ENCODE data around the gene KDM4C. TPM values are rescaled to one million over a fixed set of nuclear protein-coding genes. Genes with fewer than 3 reads are reported as not detected.
A peak's percentile ranks its signal among the peaks of the same experiment; 100 is the strongest.
"Not testable (repeated sequence)": the region's sequence is repeated elsewhere in the genome, so short reads cannot be mapped to it uniquely, and the experiment has no call there.

KDM4C gene
- total and polyA plus RNA-seq, 11 donors, result 4.4 to 19.9 (median 13.3) TPM

DNA sequence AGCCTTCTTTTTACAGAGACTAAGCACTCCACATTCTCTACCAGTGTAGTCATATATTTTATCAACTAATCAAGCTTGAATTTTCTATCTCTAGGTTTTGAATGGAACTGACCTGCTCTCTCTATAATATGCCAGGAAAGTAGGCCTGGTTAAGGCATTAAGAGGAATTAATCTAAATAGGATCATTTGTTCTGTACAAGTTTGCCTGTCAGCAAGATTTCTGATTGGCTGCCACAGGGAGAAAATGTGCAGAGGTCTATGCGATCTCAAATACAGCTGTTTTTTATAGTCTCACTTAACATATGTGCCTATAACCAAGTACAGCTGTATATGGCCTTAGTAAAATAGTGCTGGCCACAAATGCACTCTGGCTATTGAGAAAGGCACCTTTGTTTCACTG is 418.8 kb downstream of the KDM4C start:
- ATAC-seq (no peak), DNase-seq (no peak)
- TF ChIP-seq POLR2A (IDR thresholded peaks at IDR 0.05), result no peak
- TF ChIP-seq, protein P1, sequence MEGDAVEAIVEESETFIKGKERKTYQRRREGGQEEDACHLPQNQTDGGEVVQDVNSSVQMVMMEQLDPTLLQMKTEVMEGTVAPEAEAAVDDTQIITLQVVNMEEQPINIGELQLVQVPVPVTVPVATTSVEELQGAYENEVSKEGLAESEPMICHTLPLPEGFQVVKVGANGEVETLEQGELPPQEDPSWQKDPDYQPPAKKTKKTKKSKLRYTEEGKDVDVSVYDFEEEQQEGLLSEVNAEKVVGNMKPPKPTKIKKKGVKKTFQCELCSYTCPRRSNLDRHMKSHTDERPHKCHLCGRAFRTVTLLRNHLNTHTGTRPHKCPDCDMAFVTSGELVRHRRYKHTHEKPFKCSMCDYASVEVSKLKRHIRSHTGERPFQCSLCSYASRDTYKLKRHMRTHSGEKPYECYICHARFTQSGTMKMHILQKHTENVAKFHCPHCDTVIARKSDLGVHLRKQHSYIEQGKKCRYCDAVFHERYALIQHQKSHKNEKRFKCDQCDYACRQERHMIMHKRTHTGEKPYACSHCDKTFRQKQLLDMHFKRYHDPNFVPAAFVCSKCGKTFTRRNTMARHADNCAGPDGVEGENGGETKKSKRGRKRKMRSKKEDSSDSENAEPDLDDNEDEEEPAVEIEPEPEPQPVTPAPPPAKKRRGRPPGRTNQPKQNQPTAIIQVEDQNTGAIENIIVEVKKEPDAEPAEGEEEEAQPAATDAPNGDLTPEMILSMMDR (IDR thresholded peaks at IDR 0.05), result no peak
- H3K4me3 ChIP-seq, result no peak overlapping the region
- 83 to 94% (median 90%) methylated on average over 1 of the region's 1 CpG for WGBS, 4 donors
- H3K36me3 ChIP-seq, result peaks cover 0 to 26% (median 9%) of the 10 kb centered on the region in 9 donors
- H3K27ac ChIP-seq, result no peak overlapping the region
- no peaks in the 10 kb centered on the region for H3K27me3 ChIP-seq
- intact Hi-C loops (cut with DNase I), result no loop called here
- H3K9me3 ChIP-seq, result no peaks in the 10 kb centered on the region
- peaks cover 0 to 10% (median 4%) of the 10 kb centered on the region in 12 donors for H3K4me1 ChIP-seq

DNA sequence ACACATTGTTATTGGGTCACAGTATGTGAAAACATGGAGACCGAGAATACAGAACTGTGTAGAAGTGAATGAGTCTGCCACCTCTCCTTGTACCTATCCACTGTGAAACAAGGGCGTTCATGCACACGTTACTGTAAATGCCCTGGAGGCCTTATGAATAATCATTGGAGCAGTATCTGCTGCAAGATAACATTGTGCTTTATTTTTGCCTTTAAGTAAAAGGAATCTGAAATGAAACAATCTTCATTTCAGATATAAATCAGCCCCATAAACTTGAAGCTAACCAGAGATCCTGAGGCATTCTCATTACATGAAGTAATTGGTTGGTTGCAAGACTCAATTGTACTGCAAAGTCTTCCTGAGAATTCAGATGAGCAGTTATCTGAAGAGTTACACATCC is 419.6 kb downstream of the KDM4C start:
- H3K4me3 ChIP-seq, result no peak overlapping the region
- H3K36me3 ChIP-seq, result peaks cover 0 to 18% (median 9%) of the 10 kb centered on the region in 9 donors
- no peaks in the 10 kb centered on the region for H3K27me3 ChIP-seq
- intact Hi-C loops (cut with DNase I), result no loop called here
- TF ChIP-seq, protein P1 (IDR thresholded peaks at IDR 0.05), result no peak
- no peak for TF ChIP-seq POLR2A (IDR thresholded peaks at IDR 0.05)
- DNase-seq (no peak), ATAC-seq (no peak)
- H3K9me3 ChIP-seq, result no peaks in the 10 kb centered on the region
- no peak overlapping the region for H3K27ac ChIP-seq
- WGBS, 4 donors, result 87 to 95% (median 91%) methylated on average over 3 of the region's 3 CpGs
- peaks cover 0 to 10% (median 4%) of the 10 kb centered on the region in 12 donors for H3K4me1 ChIP-seq

DNA sequence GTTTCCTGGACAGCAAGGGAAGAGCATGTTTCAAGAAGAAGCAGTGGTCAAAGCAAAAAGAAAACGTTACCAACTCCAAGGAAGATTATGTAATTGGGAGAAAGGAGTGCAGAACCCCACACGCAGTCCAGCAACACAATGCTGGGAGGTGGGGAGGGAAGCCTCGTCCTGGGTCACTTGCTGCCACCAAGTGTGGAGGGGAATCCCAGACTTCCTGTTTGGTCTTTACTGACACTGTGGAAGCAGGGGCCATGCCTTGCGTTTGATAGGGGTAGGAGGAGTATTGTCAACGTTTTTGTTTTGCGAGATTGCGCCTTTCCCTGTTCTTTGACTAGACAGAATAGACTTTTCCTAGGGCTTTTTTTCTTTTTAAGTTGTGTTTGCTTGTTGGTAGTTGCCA is 421.0 kb downstream of the KDM4C start:
- no peaks in the 10 kb centered on the region for H3K27me3 ChIP-seq
- H3K27ac ChIP-seq, result no peak overlapping the region
- no peaks in the 10 kb centered on the region for H3K4me1 ChIP-seq
- TF ChIP-seq, protein P1 (IDR thresholded peaks at IDR 0.05), result no peak
- TF ChIP-seq POLR2A (IDR thresholded peaks at IDR 0.05), result no peak
- H3K9me3 ChIP-seq, result no peaks in the 10 kb centered on the region
- DNase-seq (no peak), ATAC-seq (peak in 1 of 4 donors; percentile 55)
- intact Hi-C loops (cut with DNase I), result no loop called here
- H3K4me3 ChIP-seq, result no peak overlapping the region
- H3K36me3 ChIP-seq, result peaks cover 0 to 17% (median 9%) of the 10 kb centered on the region in 9 donors
- WGBS, 4 donors, result 47 to 61% (median 57%) methylated on average over 7 of the region's 7 CpGs

DNA sequence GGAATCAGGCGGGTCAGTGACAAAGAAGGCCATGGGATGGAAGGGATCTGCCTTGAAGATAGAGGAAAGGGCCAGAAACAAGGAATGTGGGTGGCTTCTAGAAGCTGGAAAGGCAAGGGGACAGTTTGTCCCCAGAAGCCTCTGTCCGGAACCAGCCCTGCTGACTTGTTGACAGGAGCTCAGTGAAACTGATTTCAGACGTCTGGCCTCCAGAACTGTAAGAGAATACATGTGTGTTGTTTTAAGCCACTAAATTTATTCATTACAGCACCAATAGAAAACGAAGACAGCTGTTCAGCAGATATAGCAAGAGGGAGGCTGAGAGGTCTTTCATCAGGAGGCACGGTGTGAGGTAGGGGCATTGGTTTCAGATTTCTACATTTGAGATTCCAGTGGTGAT is 422.5 kb downstream of the KDM4C start:
- H3K4me1 ChIP-seq, result no peaks in the 10 kb centered on the region
- peaks cover 0 to 9% (median 5%) of the 10 kb centered on the region in 9 donors for H3K36me3 ChIP-seq
- 52 to 59% (median 55%) methylated on average over 5 of the region's 5 CpGs for WGBS, 4 donors
- DNase-seq, result no peak
- no peak overlapping the region for H3K4me3 ChIP-seq
- no peaks in the 10 kb centered on the region for H3K27me3 ChIP-seq
- H3K9me3 ChIP-seq, result no peaks in the 10 kb centered on the region
- peak; percentile 60 to 70 (median 65) for ATAC-seq
- intact Hi-C loops (cut with DNase I), result loop anchor here in 1 of 10 donors (10.0 kb wide), 1 partner anchor 55 kb away; no protein-coding TSS in a partner anchor
- no peak overlapping the region for H3K27ac ChIP-seq
- TF ChIP-seq, protein P1 (IDR thresholded peaks at IDR 0.05), result no peak
- TF ChIP-seq POLR2A (IDR thresholded peaks at IDR 0.05), result no peak

DNA sequence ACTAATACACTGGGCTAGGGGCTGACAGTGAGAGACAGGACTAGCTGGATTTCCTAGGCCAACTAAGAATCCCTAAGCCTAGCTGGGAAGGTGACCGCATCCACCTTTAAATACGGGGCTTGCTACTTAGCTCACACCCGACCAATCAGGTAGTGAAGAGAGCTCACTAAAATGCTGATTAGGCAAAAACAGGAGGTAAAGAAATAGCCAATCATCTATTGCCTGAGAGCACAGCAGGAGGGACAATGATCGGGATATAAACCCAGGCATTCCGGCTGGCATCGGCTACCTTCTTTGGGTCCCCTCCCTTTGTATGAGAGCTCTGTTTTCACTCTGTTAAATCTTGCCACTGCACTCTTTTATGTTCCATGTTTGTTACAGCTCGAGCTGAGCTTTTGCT is 425.4 kb downstream of the KDM4C start:
- WGBS, 4 donors, result 83 to 93% (median 88%) methylated on average over 7 of the region's 7 CpGs
- DNase-seq, result not testable (repeated sequence)

More for the DNA sequence above, 425.4 kb downstream of the KDM4C start:
- H3K9me3 ChIP-seq, H3K36me3 ChIP-seq, H3K27me3 ChIP-seq, H3K4me3 ChIP-seq, ATAC-seq, H3K4me1 ChIP-seq, H3K27ac ChIP-seq: not testable (repeated sequence)
- intact Hi-C loops (cut with DNase I), result loop anchor here in 1 of 10 donors (10.0 kb wide), 1 partner anchor 58 kb away; no protein-coding TSS in a partner anchor

Measured in heart left ventricle (tissue), 16 donors.